Measurements from ENCODE around the gene BMP2. TPM values are rescaled to one million over a fixed set of nuclear protein-coding genes. Genes with fewer than 3 reads are reported as not detected.

Gene BMP2
- total and polyA plus RNA-seq, 7 donors = 0.66 to 3.3 (median 1.6) TPM

DNA sequence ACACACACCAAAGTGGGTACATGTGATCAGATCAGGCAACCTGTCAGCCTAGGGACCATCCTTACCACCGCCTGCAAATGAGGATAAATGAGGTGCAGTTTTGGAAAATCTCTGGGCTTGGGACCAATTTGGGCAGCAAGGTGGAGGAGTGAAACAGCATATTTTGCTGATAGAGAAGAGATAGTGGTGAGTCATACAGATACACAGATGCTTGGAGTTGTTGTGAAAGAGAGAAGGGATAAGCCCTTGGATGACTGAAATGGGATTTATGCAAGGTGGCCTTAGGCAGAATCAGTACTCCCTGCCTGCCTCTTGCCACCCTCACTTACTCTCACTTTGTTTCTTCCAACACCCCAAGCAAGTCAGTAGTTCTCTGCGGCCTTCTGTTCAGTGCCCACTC, 34.7 kb downstream of the BMP2 start:
- Histone ChIP-seq H3K9me3 (peaks cover 4% of the 10 kb centered on the region), H3K36me3 (ENCODE audit: insufficient read depth in 1 of 2, low read depth in 1 of 2) (no peaks in the 10 kb centered on the region), H3K27me3 (ENCODE audit: insufficient read depth in 3 of 3, low read length in 2 of 3) (no peaks in the 10 kb centered on the region), H3K27ac (no peak overlapping the region), H3K4me3 (no peak overlapping the region), H3K4me1 (no peaks in the 10 kb centered on the region)
- 87 to 98% (median 93%) methylated on average over 2 of the region's 2 CpGs for WGBS, 3 donors
- ATAC-seq = no peak
- TF ChIP-seq, protein P1, sequence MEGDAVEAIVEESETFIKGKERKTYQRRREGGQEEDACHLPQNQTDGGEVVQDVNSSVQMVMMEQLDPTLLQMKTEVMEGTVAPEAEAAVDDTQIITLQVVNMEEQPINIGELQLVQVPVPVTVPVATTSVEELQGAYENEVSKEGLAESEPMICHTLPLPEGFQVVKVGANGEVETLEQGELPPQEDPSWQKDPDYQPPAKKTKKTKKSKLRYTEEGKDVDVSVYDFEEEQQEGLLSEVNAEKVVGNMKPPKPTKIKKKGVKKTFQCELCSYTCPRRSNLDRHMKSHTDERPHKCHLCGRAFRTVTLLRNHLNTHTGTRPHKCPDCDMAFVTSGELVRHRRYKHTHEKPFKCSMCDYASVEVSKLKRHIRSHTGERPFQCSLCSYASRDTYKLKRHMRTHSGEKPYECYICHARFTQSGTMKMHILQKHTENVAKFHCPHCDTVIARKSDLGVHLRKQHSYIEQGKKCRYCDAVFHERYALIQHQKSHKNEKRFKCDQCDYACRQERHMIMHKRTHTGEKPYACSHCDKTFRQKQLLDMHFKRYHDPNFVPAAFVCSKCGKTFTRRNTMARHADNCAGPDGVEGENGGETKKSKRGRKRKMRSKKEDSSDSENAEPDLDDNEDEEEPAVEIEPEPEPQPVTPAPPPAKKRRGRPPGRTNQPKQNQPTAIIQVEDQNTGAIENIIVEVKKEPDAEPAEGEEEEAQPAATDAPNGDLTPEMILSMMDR (IDR thresholded peaks at IDR 0.05) = no peak
- intact Hi-C loops (cut with DNase I) = no loop called here
- DNase-seq = no peak

DNA sequence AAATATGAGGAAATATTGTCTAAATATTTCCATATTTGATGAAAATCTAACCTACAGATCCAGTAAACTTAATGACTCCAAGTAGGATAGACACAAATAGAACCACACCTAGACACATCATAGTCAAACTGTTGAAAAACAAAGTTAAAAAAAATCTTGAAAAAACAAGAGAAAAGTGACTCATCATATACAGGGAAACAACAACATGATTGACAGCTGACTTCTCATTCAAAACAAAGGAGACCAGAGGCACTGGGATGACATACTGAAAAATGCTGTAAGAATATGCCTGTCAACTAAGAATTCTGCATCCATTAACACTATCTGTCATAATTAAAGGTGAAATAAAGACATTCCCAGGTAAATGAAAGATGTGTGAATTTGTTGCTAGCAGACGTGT, 38.8 kb downstream of the BMP2 start:
- intact Hi-C loops (cut with DNase I) = no loop called here
- H3K27ac ChIP-seq = no peak overlapping the region
- TF ChIP-seq, protein P1 (IDR thresholded peaks at IDR 0.05) = no peak
- no peaks in the 10 kb centered on the region for H3K4me1 ChIP-seq
- DNase-seq = no peak
- no peak overlapping the region for H3K4me3 ChIP-seq
- WGBS, 3 donors = 80 to 82% (median 80%) methylated on average over 1 of the region's 1 CpG
- peaks cover 4% of the 10 kb centered on the region for H3K9me3 ChIP-seq
- no peaks in the 10 kb centered on the region for H3K27me3 ChIP-seq (ENCODE audit: insufficient read depth in 3 of 3, low read length in 2 of 3)
- ATAC-seq = no peak
- H3K36me3 ChIP-seq (ENCODE audit: insufficient read depth in 1 of 2, low read depth in 1 of 2) = no peaks in the 10 kb centered on the region

DNA sequence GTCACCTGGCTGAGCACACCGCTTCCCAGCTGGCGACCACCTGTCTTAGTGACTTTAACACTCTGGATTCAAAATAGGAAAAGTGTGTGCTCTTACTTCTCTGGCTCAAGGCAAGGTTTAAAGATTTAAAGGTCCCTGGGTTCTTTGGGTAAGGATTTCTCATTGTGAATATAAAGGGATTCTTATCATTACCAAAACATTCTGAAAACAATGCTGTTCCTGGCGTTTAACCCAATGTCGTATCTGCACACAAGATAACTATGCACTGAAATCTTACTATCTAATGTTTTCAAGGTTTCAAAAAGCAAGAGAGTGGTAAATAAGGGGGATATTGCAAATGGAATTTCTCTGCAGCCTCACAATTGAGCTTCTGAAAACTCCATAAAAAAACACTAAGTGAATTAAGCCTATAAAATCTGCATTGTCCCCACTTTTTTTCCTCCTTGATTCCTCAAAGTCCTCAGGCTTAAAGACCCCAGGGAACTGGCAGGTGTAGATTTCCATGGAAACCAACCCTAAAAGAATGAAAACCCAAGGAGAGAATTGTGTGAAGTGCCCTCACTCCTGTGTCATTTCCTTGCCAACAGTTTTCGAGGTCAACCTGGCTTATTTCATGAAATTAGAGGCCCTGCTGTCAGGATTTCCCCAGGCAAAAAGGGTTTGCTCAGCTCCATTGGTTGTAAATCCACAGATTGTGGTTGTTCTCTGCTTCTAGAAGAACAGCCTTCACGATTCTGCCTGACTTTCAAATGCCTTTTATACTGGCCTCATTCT, 44.0 kb downstream of the BMP2 start:
- no peak for ATAC-seq
- H3K9me3 ChIP-seq = peaks cover under 1% of the 10 kb centered on the region
- no peak for DNase-seq
- intact Hi-C loops (cut with DNase I) = no loop called here
- peaks cover 0 to 6% (median 0%) of the 10 kb centered on the region in 3 donors for H3K27me3 ChIP-seq (ENCODE audit: insufficient read depth in 3 of 3, low read length in 2 of 3)
- no peaks in the 10 kb centered on the region for H3K36me3 ChIP-seq (ENCODE audit: insufficient read depth in 1 of 2, low read depth in 1 of 2)
- H3K4me3 ChIP-seq = no peak overlapping the region
- H3K4me1 ChIP-seq = no peaks in the 10 kb centered on the region
- WGBS, 3 donors = 27 to 31% (median 27%) methylated on average over 6 of the region's 6 CpGs
- TF ChIP-seq, protein P1 (IDR thresholded peaks at IDR 0.05) = no peak
- H3K27ac ChIP-seq = no peak overlapping the region

DNA sequence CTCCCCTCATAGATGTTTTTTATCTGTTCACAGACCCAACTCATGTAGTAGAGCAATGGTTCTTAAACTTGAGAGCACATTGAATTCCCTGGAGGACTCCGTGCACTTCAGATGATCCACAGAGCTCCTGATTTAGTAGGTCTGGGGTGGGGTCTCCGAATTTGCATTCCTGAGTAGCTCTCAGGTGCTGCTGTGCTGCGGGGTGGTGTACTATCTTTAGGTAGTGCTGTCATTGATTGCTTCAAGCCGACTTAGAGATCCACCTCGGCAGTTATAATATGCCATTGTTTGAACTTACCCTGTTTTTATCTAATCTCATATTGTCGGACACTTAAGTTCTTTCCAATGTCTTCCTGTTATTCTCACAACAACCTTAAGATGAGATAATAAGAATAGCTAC, 45.0 kb downstream of the BMP2 start:
- DNase-seq (no peak), ATAC-seq (no peak)
- H3K4me3 ChIP-seq = no peak overlapping the region
- WGBS, 3 donors = 65 to 73% (median 69%) methylated on average over 6 of the region's 6 CpGs
- H3K27ac ChIP-seq = no peak overlapping the region
- peaks cover 0 to 6% (median 0%) of the 10 kb centered on the region in 3 donors for H3K27me3 ChIP-seq (ENCODE audit: insufficient read depth in 3 of 3, low read length in 2 of 3)
- TF ChIP-seq, protein P1 (IDR thresholded peaks at IDR 0.05) = no peak
- no peaks in the 10 kb centered on the region for H3K4me1 ChIP-seq
- intact Hi-C loops (cut with DNase I) = no loop called here
- no peaks in the 10 kb centered on the region for H3K36me3 ChIP-seq (ENCODE audit: insufficient read depth in 1 of 2, low read depth in 1 of 2)
- no peaks in the 10 kb centered on the region for H3K9me3 ChIP-seq

DNA sequence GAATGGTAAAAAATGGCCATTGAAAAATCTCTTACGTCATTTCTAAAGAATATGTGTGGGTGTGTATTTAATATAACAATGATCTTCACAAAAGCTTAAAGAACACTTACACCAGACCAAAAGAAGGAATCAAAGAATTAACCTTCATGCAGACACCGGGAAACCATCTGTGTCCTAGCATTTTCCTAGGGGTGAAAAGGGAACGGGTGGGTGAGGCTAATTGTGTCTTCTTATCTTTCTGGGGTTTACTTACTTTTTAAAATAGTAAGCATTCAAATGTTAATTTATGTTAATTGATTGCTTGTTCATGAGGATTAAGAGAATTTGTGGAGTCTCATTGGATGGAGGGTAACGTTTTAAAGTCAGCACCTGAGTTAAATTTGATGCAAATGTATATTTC, 47.5 kb downstream of the BMP2 start:
- H3K27ac ChIP-seq = no peak overlapping the region
- ATAC-seq (no peak), DNase-seq (no peak)
- H3K27me3 ChIP-seq (ENCODE audit: insufficient read depth in 3 of 3, low read length in 2 of 3) = peaks cover 0 to 6% (median 0%) of the 10 kb centered on the region in 3 donors
- intact Hi-C loops (cut with DNase I) = no loop called here
- H3K4me3 ChIP-seq = no peak overlapping the region
- H3K4me1 ChIP-seq = no peaks in the 10 kb centered on the region
- TF ChIP-seq, protein P1 (IDR thresholded peaks at IDR 0.05) = no peak
- no peaks in the 10 kb centered on the region for H3K36me3 ChIP-seq (ENCODE audit: insufficient read depth in 1 of 2, low read depth in 1 of 2)
- no peaks in the 10 kb centered on the region for H3K9me3 ChIP-seq
- WGBS, 3 donors = 43 to 50% (median 48%) methylated on average over 4 of the region's 4 CpGs

Measured in psoas muscle (tissue), 8 donors.